GM19043 (cell line): ENCODE data around the gene C4orf17.

Source experiments
- ATAC-seq: cut with Tn5 transposase; IDR thresholded peaks from one replicate; pipeline ENCODE4 v1.9.1; 2021; ENCODE audit warnings: low read depth; ENCODE audit not compliant: unreplicated experiment

C4orf17 gene

GRCh38 chr4:99536271-99536670, 25.4 kb downstream of the C4orf17 start:
- no peak for ATAC-seq

GRCh38 chr4:99536848-99537247, 26.0 kb downstream of the C4orf17 start:
- no peak for ATAC-seq

GRCh38 chr4:99537674-99538073, 26.9 kb downstream of the C4orf17 start:
- ATAC-seq: no peak

GRCh38 chr4:99540277-99540939, 29.6 kb downstream of the C4orf17 start:
- ATAC-seq: no peak

- ATAC-seq: no peak
These were observed 42.1 kb downstream of the C4orf17 start for GRCh38 chr4:99552872-99553271.

GRCh38 chr4:99563310-99564186, 52.7 kb downstream of the C4orf17 start, which contains the start of gene TRMT10A:
Gene TRMT10A (minus strand): TSS chr4:99564039. CDS start chr4:99559338, 4,701 bp downstream.
- ATAC-seq: peak; percentile 92

- no peak for ATAC-seq
These were observed 54.1 kb downstream of the C4orf17 start for GRCh38 chr4:99564921-99565320.

GRCh38 chr4:99571883-99572282, 61.1 kb downstream of the C4orf17 start:
- no peak for ATAC-seq

GRCh38 chr4:99572527-99573240, 61.9 kb downstream of the C4orf17 start:
- no peak for ATAC-seq

GRCh38 chr4:99573735-99574368, 63.0 kb downstream of the C4orf17 start:
- ATAC-seq: no peak

GRCh38 chr4:99574530-99575324, 63.9 kb downstream of the C4orf17 start, which contains the start of gene MTTP:
Gene MTTP (plus strand): TSS chr4:99574824. CDS start chr4:99574910, 86 bp downstream.
- ATAC-seq: peak; percentile 78

- ATAC-seq: no peak
These were observed 67.9 kb downstream of the C4orf17 start for GRCh38 chr4:99578714-99579113.

- no peak for ATAC-seq
These were observed 74.7 kb downstream of the C4orf17 start for GRCh38 chr4:99585516-99585915.

GRCh38 chr4:99586322-99586721, 75.5 kb downstream of the C4orf17 start:
- no peak for ATAC-seq

- no peak for ATAC-seq
These were observed 76.0 kb downstream of the C4orf17 start for GRCh38 chr4:99586797-99587196.

- no peak for ATAC-seq
These were observed 76.5 kb downstream of the C4orf17 start for GRCh38 chr4:99587309-99587708.

- ATAC-seq: no peak
These were observed 77.0 kb downstream of the C4orf17 start for GRCh38 chr4:99587803-99588202.

- no peak for ATAC-seq
These were observed 80.9 kb downstream of the C4orf17 start for GRCh38 chr4:99591757-99592156.
